GM12864 (cell line): ENCODE data around the gene MGLL.

Source experiments
- DNase-seq: peaks from one replicate; pipeline ENCODE4 v3.0.0-alpha.2; 2011; ENCODE audit warnings: low read depth
- H3K4me3 ChIP-seq: 2 replicates; pipeline ENCODE4 v1.5.1; 2011; ENCODE audit warnings: mild to moderate bottlenecking, low read depth, low read length, control low read depth
- CTCF ChIP-seq: IDR thresholded peaks from 2 replicates; pipeline ENCODE4 v1.5.1; 2011; ENCODE audit warnings: low read depth, mild to moderate bottlenecking, moderate library complexity, low read length, control low read depth, inconsistent platforms; ENCODE audit errors: missing control alignments

Gene MGLL

GRCh38 chr3:127678315-127678599, 144.1 kb downstream of the MGLL start:
- no peak for TF ChIP-seq CTCF
- DNase-seq, result no peak
- no peak overlapping the region for H3K4me3 ChIP-seq

GRCh38 chr3:127677541-127678314, 144.6 kb downstream of the MGLL start:
- H3K4me3 ChIP-seq, result no peak overlapping the region
- no peak for DNase-seq
- TF ChIP-seq CTCF, result no peak

GRCh38 chr3:127676921-127677351, 145.4 kb downstream of the MGLL start:
- no peak overlapping the region for H3K4me3 ChIP-seq
- DNase-seq, result no peak
- TF ChIP-seq CTCF, result no peak

GRCh38 chr3:127676456-127676855, 145.9 kb downstream of the MGLL start:
- no peak for DNase-seq
- no peak for TF ChIP-seq CTCF
- H3K4me3 ChIP-seq, result no peak overlapping the region

GRCh38 chr3:127675651-127676391, 146.5 kb downstream of the MGLL start:
- no peak overlapping the region for H3K4me3 ChIP-seq
- TF ChIP-seq CTCF, result no peak
- no peak for DNase-seq

GRCh38 chr3:127674790-127675189, 147.5 kb downstream of the MGLL start:
- DNase-seq, result no peak
- no peak for TF ChIP-seq CTCF
- no peak overlapping the region for H3K4me3 ChIP-seq

- H3K4me3 ChIP-seq, result no peak overlapping the region
- no peak for DNase-seq
- no peak for TF ChIP-seq CTCF
Measured at GRCh38 chr3:127674101-127674721, 148.1 kb downstream of the MGLL start.
